GM12875 (cell line): ENCODE results near the gene CREB5.
A peak's percentile ranks its signal among the peaks of the same experiment; 100 is the strongest.

Experiments used
- H3K4me3 ChIP-seq: one replicate; pipeline ENCODE4 v1.5.1; 2011; ENCODE audit warnings: low read depth, low read length, control low read depth
- TF ChIP-seq, protein P1 (sequence below): IDR thresholded peaks from 2 replicates; pipeline ENCODE4 v1.5.1; 2011; ENCODE audit warnings: low read depth, mild to moderate bottlenecking, control low read depth, inconsistent platforms, low read length, moderate library complexity, borderline replicate concordance; ENCODE audit not compliant: insufficient read depth

Gene CREB5, protein sequence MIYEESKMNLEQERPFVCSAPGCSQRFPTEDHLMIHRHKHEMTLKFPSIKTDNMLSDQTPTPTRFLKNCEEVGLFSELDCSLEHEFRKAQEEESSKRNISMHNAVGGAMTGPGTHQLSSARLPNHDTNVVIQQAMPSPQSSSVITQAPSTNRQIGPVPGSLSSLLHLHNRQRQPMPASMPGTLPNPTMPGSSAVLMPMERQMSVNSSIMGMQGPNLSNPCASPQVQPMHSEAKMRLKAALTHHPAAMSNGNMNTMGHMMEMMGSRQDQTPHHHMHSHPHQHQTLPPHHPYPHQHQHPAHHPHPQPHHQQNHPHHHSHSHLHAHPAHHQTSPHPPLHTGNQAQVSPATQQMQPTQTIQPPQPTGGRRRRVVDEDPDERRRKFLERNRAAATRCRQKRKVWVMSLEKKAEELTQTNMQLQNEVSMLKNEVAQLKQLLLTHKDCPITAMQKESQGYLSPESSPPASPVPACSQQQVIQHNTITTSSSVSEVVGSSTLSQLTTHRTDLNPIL

DNA sequence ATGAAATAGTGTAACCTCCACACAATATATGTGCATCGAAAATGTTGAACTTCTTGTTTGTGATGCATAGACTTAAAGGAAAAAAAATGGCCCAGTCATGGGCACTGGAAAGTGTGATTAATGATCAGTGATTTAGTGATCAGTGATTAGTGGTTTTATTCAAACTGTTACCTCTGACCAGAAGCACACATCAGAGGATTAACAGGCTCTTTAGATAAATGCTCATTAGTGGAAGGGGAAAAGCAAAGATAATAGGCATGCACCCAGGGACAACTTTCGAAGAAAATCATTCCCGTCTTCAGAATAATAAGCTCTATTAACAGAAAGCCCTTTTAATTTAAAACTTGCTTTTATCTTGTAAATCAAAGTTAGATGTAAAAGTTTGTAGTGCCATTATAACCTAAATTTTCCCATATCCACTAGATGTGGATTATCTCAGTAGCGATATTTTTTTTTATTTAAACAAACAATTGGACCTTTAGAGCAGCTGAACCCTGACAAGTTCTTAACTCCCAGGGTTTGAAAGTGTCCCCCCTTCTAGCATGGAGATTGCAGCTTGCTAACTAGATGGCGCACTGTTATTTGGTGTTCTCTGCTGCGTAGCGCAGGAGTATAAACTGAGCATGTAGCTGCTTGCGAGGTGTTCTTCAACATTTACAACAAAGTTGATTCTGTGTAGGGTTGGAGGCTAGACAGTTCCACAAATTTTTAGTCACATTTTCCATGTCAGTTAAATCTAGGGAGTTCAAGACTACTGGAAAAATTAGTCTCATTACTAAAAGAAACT is at the start of gene CREB5:
Gene CREB5 (plus strand): TSS at position 643 of the 787 bp plus-strand sequence. CDS start 397 bp downstream, outside the sequence.
- TF ChIP-seq, protein P1, sequence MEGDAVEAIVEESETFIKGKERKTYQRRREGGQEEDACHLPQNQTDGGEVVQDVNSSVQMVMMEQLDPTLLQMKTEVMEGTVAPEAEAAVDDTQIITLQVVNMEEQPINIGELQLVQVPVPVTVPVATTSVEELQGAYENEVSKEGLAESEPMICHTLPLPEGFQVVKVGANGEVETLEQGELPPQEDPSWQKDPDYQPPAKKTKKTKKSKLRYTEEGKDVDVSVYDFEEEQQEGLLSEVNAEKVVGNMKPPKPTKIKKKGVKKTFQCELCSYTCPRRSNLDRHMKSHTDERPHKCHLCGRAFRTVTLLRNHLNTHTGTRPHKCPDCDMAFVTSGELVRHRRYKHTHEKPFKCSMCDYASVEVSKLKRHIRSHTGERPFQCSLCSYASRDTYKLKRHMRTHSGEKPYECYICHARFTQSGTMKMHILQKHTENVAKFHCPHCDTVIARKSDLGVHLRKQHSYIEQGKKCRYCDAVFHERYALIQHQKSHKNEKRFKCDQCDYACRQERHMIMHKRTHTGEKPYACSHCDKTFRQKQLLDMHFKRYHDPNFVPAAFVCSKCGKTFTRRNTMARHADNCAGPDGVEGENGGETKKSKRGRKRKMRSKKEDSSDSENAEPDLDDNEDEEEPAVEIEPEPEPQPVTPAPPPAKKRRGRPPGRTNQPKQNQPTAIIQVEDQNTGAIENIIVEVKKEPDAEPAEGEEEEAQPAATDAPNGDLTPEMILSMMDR = peak; percentile 14; the same call in 1 of the 2 replicates
- H3K4me3 ChIP-seq = peak within 1 kb of the TSS; percentile 29

DNA sequence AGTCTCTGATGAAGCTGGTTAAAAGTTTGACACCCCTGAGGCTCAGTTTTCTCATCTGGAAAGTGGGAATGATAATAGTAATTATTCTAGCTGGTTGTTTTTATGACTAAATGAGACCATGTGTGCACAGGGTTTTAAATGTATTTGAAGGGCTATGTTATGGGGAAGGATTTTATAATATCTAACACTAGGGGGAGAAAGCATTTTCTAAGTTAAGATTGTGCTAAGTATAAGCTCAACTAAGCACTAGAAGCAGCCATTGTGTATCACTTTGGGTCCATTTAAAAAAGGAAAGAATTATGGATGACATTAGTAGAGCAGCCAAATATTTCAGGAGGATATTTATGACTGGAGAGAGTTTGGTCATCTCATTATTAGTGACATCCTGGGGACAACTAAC is 49.5 kb upstream of the CREB5 start:
- no peak overlapping the region for H3K4me3 ChIP-seq
- TF ChIP-seq, protein P1 = no peak

DNA sequence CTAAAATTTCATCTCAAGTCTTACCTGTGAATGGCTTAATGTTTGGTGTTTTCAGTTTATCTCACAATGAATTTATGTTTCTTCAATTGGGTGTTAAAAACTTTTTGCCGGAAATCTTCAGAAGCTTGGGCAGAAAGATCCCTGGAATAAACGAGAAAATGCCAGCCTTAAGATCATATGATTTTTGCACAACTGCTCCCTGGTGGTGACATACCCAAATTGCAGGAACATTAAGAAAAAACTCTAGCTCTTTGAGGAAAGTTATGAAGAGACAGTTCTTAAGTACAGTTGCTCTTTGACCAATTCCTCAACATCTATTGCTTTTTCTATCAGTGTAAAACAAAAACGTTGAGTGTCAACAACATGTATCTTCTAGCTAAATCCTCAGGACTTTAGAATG is 48.2 kb upstream of the CREB5 start:
- TF ChIP-seq, protein P1 = no peak
- H3K4me3 ChIP-seq = no peak overlapping the region

DNA sequence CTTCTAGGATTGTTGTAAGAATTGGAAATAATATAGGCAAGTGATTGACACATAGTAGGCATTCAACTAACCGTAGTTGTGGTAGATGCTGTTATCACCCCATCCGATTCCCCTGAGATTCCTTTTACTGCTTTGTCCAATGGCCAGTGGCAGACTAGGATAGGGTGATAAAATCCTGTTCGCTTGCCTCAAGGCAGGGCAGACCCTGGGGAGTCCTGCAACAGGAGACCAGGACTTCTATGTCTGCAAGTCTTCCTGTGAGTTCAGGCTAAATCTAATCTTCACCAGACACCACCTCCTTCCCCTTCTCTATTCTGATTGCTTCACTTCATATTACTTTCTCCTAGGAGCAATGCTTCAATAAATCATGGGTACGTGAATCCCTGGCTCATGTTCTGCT is 42.8 kb upstream of the CREB5 start:
- TF ChIP-seq, protein P1 = no peak
- no peak overlapping the region for H3K4me3 ChIP-seq

DNA sequence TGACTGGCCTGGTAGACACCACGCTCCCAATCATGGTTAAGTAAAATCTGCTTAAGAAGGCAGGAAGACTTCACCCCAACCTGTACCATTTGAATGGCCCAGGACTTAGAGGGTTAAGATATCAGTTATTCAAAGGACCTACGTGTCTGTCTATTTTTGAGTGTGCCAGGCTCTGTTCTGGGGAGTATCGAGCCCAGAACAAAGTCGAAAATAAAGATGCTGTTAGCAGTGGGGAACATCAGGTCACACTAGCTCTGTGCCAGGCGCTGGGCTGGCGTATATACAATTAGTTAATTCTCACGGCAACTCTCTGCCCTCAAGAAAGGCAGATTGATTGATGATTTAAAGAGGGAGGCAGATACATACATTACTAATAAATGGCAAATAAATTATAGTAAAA is 40.5 kb upstream of the CREB5 start:
- TF ChIP-seq, protein P1 = no peak
- H3K4me3 ChIP-seq = no peak overlapping the region

DNA sequence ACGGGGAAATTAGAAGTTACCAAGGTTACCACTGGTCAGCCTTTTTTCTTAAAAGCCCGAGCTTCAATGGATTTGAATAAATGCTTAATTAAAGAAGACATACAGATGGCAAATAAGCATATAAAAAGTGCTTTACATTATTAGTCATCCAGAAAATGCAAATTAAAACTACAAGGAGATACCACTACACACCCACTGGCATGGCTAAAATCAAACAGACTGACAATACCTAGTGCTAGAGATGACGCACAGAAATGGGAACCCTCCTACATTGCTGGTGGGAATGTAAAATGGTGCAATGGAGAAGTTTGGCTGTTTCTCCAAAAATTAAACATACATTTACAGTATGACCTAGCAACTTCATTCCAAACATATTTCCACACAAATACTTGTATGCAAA is 38.3 kb upstream of the CREB5 start:
- TF ChIP-seq, protein P1 = no peak
- H3K4me3 ChIP-seq = no peak overlapping the region
